Measurements from ENCODE around the gene CSNK1G1. TPM values are rescaled to one million over a fixed set of nuclear protein-coding genes. Genes with fewer than 3 reads are reported as not detected.

Gene CSNK1G1
- total RNA-seq, 1 experiment from 2014 or later = 33.8 TPM

DNA sequence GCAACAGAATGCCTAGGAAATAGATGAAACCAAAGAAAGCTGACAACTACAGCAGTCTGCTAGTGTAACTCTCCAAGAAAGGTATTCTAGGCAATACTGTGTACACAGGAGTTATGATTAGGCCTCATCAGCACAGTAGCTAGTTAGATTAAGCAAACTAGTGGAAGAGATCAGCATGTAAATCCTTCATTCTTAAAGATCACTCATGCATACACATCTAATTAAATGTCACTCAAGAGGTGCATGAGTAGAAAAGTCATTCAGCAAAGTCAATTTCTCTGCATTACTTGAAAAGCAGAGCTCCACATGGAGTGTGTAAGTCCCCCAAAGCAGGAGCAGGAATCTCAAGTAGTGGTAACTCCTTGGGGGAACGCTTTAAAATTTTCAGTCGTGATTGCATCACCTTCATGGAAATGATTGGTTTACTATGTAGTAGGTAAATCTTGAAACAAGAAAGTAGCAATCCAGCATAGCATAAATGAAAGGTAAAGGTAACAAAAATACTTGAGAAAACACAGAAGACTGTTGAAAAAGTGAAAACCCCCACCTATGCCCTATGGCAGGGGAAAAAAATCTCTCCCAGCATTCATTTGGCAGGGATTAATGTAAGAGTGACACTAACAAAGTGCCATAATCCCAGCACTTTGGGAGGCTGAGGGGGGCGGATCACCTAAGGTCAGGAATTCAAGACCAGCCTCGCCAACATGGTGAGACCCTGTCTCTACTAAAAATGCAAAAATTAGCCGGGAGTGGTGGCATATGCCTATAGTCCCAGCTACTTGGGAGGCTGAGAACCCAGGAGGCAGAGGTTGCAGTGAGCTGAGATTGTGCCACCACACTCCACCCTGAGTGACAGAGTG lies 163.8 kb downstream of the CSNK1G1 start:
- DNase-seq (ENCODE audit: low read depth) = no peak

DNA sequence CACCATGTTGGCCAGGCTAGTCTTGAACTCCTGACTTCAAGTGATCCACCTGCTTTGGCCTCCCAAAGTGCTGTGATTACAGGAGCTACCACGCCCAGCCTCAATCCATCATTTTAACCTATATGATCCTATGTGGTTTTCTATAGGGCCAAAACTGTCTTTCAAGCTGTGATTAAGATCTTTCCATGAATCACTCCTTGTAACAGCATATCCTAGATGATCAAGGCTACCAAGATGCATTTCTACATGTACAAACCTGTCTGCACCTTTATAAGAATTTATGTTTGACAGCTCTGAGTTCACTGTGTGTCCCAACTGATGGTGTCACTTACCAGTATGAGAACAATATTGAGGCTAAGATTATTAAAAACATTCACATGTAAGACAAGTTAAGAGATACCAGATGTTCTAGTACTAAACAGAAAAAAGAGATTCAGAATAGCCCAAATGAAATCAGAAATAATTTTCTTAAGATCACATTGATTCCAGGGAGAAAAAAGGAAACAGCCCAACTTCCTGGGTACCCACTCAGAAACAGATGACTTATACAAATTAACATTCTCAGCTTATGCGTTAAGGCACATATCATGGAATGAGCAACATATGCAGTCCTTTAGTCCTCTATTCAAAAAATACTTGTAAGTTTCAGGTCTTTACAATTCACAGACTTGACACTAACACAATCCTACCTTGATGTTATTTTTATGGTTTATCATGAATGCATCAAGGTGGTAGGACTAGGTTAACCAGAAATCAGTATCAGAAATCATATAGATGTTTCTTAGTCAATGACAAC lies 168.4 kb downstream of the CSNK1G1 start:
- no peak for DNase-seq (ENCODE audit: low read depth)

DNA sequence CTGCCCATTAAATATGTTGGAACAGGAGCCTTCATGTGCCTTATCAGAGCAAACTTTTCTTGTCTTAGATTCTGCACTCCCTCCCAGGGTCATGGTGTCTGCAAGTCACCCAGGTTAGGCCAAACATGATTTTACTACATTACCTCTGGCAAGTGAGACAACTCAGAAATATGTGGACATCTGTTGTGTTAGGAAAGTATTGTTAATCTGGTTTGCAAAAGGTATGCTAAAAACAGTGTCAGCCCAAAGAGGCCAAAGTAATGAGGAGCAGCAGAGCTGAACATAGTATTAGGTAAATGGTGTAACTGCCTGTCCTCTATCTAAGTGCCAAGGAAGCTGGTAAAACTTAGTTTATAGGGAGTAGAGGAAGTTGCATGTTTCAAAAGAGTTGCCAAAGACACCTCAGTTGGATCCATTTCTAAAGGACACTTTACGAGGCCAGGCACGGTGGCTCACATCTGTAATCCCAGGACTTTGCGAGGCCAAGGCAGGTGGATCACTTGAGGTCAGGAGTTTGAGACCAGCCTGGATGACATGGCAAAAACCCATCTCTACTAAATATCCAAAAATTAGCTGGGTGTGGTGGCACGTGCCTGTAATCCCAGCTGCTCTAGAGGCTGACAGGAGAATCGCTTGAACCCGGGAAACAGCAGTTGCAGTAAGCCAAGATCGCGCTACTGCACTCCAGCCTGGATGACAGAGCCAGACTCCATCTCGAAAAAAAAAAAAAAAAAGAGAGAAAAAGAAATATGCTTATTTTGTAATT lies 170.6 kb downstream of the CSNK1G1 start:
- no peak for DNase-seq (ENCODE audit: low read depth)

DNA sequence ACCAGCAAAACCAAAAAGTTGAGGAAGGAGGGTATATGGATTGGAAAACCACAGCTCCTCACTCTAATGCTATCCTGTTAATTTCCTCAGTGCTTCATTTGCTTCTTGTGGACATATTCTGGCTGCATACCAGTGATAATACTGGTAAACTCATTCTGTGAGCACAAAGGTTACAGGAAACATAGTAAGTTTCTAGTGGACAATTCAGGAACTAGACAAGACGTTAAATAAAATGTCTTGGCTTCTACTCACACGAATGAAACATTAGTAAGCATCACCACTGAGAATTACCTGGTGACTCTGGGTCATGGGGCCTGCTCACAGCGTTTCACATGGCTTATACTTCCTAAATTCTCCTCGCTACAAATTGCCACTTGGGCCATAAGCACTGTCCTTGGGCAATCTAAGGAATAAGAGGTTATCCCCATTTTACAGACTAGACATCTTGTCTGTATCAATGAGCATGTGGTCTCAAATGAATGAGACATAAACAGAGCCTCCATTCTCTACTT lies 173.1 kb downstream of the CSNK1G1 start:
- no peak for DNase-seq (ENCODE audit: low read depth)

DNA sequence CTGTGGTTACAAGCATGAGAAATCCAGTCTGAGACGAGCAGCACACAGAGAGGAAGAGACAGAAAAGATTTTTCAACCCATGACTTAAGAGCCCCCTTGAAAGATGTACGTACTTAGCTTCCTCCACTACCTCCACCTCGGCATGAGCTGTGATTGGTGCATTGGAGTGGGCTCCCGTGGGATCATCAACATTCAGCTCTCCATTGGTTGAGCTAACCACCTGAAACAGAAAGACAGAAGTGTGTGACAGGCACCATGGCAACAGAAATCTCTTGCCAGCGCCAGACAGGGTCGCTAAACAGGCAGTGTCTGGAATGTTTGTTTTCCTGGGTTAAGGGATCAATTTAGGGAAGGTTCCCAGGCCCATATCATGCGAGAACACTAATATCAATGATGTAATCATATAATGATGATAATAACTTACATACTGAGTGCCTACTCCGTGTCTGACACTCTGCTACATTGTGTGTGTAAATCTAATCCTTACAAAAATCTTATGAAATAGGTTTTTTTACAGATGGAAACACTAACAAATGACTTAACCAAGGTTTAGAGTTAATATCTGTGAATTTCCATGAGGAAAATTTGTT lies 175.6 kb downstream of the CSNK1G1 start:
- DNase-seq (ENCODE audit: low read depth) = no peak

DNA sequence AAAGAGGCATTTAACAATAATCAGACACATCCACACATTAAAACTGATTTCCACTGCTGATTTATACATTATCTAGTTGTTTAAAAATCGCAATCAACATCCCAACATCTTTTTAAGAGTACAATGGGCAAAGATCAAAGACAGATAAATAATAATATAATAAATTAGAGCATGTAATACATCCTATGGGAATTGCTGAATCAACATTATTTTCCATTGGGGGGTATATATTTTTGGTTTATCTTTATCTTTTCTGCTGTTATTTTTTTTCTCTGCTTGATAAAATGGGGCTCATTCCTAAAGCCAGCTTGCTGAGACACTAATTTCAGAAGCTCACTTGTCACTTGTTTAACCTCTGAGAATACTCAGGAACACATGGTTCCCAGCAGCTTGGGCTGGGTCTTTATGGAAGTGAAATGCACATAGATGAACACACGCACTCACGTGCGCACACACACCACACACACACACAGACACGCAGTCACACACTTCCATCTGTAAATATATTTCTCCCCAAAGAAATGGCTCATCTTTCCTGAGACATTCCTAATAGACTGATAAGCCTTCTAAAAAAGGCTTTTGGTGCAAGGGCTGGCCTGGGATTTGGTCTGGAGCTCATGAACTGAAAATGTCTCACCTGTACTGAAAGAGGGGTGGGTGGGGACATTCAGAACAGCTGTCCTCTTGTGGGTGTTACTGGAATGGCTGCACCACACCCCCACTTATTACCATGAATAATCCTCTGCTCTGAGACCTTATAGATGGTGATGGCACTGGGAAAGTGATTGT lies 189.7 kb downstream of the CSNK1G1 start:
- DNase-seq (ENCODE audit: low read depth) = no peak

DNA sequence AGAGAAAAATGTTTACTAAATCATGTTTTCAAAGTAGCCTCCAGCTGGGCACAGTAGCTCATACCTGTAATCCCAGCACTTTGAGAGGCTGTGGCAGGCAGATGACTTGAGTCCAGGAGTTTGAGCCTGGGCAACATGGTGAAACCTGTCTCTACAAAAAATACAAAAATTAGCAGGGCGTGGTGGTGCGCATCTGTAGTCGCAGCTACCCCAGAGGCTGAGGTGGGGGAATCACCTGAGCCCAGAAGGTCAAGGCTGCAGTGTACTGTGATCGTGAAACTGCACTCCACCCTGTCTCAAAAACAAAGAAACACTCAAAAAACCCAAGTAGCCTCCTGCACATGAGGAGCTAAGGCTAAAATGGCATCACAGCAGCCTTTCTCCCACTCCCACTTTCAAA lies 191.5 kb downstream of the CSNK1G1 start:
- DNase-seq (ENCODE audit: low read depth) = no peak

DNA sequence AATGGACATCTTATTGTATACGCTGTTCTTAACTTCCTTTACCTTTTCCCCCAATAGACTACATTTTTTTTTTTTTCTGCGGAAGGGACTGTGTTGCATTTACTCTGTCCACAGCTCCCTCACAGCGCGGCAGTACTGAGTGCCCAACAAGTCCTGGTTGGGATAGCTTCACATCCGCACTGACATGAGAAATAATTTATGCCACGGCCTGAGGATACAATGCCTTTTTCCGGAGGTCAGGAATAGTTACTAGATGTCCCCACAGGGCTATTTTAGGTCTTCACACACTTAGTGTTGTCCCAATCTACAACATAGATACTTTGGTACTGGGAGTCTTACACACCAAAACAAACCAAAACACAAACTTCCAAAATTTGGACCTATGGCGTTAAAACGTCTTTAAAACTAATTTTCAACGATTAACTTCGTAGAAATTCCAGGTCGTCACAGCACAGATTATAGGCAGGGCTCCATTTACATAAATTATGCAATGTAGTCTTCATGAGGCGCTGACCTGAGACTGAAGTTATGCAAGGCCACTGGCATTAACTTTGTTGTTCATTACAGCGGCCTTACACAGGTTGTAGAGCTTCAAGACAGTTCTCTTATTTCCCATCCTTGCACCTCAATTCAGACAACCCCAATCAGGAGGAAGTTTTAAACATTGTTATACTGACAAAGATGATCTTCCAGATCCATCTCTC lies 192.2 kb downstream of the CSNK1G1 start:
- DNase-seq (ENCODE audit: low read depth) = no peak

DNA sequence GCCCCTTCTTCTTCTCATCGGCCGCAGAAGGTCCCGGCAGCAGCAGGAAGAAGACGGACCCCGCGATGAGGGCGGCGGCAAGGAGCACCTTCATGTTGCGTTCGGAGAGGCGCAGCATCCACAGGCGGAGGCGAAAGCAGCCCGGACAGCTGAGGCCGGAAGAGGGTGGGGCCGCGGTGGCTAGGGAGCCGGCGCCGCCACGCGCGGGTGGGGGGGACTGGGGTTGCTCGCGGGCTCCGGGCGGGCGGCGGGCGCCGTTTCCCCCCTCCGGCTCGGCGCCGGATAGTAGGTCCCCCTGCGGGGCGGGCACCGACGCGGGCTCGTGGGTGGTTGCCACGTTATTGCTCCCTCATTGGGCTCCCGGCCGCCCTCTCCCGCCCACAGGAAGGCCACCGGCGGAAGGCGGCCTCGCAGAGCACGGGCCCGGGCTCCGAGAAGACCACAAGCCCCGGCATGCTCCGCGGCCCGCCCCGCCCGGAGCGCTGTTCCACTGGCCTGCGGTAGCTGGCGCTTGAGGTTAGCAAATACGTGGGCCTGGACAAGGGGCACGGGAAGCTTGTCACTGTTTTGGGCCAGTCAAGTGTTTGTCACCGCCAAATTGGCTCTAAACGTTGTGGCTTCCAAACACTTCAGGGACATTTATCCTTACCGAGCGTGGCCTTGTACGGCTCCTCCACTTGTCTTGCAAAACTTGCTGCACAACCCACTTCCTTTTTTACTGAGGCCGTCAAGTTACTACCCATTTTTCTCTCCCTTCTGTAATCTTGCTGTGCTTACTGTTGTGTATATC lies 192.9 kb downstream of the CSNK1G1 start, which contains the start of gene PPIB:
Gene PPIB (minus strand): TSS at position 154 of the 790 bp plus-strand sequence. CDS start 36 bp downstream, at position 118.
- peak; percentile 97 for DNase-seq (ENCODE audit: low read depth)

DNA sequence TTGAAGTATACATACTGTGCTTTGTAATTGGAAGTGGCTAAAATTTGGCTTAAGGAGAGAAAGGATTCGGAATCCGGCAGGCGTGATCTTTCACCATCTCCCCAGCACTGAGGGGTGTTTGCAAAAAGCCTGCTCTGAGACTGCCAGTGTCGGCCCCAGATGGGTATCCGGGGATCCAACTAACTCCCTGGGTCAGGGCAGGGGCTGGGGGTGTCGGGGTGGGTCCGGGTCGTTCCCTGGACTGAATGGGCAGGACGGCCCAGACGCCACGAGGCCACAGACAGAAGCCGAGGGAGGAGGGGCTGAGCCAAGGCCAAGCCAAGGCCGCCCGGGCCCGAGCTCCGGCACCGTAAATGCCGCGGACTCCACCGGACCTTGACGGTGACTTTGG lies 193.5 kb downstream of the CSNK1G1 start:
- DNase-seq (ENCODE audit: low read depth) = no peak

DNA sequence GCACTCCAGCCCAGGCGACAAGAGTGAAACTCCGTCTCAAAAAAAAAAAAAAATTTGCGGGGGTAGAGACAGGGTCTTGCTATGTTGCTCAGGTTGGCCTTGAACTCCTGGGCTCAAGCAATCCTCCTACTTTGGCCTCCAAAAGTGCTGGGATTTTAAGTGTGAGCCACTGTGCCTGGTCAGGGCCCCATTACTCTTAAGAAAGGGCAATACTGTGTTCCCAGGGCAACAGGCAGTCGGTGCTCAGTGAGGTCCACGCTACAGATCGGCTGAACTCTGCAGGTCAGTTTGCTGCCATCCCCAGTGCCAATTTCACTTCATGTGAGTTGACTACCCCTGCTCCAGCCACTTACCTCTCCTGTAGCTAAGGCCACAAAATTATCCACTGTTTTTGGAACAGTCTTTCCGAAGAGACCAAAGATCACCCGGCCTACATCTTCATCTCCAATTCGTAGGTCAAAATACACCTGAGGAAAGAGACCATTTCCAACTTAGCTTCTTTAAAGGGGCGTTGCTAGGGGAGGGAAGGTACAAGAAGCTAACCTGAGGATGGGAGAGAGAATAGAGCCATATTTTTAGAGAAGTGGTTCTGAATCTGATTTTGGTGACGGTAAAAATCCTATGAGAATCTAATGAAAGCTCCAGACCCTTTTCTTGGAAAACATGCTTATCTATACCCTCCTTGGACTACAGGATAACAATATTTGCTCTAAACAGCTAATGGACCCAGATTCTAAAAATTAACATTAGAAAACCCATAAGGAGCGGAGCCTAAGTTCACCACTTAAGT lies 194.1 kb downstream of the CSNK1G1 start:
- DNase-seq (ENCODE audit: low read depth) = no peak

DNA sequence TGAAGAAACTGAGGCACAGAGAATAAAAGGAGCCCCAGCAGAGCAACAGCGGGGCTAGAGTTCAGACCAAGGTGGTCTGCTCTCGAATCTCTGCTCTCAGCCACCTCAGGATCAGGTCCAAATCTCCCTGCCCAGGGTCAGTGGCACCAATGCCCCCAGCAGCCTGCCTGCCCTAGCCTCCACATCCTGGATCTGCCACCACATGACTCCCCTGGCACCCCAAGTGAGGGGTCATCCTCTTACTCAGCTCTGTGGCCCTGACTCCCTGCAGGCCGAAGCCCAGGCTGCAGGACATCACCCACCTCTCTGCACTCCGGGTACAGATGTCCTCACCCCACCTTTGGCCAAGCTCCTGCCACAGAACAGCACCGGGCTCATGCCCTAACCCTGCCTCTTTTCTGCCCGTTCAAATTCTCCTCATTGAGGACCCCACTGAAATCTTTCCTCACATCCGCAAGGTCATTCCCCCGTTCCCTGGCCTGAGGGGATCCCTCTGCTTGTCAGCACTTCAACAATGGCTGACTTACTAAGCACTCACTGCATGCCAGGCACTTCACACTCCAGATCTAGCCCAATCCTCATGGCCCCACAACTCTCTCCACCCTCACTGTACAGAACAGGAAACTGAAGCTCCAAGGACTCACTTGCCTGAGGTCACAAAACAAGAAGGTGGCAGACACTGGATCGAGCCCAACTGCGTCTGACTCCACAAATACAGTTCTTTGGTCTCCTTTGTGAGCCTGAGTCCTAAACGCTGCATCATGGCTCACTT lies 197.4 kb downstream of the CSNK1G1 start:
- DNase-seq (ENCODE audit: low read depth) = no peak

DNA sequence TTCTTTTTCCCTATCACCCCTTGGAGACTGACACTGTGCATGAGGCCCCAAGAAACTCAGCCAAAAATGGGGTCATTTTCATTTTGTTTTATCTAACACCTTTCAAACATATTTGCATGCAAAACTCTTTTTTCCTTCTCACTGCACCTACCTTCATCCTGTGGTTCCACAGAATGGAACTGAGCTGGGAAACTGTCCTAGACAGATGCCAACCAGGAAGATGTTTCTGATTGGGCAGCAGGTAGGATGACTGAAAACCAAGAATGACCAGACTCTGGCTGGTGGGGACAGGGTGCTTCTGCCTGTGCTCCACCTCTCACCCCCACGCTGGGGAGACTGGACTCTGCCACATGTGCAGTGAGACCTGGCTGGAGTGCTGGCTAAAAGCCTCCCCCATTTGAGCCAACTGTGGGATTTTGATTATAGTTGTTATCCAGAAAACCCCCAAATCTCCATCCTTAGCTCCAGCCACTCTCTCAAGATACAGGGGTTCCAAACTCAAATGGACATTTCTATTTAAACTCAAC lies 198.3 kb downstream of the CSNK1G1 start:
- DNase-seq (ENCODE audit: low read depth) = no peak

DNA sequence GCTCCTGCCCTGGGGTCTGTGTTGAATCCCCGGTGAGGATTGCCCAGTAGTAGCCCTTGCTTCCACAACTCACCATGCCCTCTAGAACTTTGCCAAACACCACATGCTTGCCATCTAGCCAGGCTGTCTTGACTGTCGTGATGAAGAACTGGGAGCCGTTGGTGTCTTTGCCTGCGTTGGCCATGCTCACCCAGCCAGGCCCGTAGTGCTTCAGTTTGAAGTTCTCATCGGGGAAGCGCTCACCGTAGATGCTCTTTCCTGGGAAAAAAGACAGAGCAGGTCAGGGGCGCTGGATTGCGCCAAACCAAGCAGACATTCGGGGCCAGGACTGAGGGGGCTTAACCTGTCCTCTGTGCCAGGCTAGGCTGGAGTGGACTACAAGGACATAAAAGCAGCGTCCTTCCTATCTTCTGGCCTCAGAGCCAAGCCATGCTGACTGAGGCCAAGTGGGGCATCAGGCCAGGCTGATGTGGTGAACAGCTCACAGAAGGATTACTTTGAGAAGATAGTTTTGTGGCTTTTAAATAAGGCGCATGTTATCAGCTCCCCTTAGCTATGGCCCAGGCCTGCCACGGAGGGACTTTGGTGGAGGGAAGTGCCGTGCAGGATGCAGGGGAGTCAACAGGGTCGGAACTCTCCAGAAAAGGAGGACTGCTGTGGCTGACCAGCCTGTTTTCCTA lies 199.2 kb downstream of the CSNK1G1 start:
- DNase-seq (ENCODE audit: low read depth) = no peak

DNA sequence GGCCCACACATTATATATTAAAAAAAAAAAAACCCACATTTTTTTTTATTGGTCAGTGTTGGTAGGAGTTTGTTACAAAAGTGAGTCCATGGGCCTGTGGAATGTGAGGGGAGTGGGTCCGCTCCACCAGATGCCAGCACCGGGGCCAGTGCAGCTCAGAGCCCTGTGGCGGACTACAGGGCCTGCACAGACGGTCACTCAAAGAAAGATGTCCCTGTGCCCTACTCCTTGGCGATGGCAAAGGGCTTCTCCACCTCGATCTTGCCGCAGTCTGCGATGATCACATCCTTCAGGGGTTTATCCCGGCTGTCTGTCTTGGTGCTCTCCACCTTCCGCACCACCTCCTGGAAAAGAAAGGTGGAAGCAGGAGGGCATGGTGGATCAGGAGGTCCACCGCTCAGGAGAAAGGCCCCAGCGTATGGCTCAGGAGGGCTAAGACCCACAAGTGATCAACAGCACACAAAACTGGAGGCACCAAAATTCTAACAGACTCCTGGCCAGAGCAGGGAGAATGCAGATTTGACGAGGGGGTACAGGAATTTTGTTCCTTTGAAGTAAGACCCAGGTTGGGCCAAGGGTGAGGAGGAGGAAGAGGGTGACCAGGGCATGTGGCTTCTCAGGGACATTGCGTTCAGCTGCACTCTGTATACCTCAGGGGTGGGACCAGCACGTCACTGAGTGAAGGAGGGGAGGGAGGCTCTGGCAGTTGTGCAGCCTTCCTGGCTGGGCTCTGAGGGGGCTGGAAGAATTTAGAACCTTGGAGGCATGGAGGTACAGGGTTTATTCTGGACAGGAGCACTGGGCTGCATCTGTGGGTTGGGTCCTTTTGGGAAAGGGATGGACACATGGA lies 199.9 kb downstream of the CSNK1G1 start:
- no peak for DNase-seq (ENCODE audit: low read depth)
